ENCODE data around the gene HSPB8.
"Not testable (repeated sequence)": the region's sequence is repeated elsewhere in the genome, so short reads cannot be mapped to it uniquely, and the experiment has no call there.

The HSPB8 gene

DNA sequence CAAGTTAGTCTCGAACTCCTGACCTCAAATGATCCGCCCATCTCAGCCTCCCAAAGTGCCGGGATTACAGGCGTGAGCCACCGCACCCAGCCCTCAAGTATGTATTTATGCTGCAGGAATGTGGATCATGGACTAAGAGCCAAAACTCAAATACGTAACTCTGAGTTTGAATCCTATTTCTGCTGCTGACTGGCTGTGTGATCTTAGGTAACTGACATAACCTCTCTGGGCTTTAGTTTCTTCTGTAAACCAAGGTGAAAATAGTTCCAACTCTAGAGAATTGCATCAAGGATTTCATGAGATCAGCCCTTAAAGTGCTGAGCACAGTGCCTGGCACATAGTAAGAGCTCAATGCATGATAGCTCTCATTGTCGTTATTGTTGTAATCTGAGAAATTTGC, 37.4 kb downstream of the HSPB8 start:
- no peak for DNase-seq (ENCODE audit: low spot score)
- TF ChIP-seq, protein P1, sequence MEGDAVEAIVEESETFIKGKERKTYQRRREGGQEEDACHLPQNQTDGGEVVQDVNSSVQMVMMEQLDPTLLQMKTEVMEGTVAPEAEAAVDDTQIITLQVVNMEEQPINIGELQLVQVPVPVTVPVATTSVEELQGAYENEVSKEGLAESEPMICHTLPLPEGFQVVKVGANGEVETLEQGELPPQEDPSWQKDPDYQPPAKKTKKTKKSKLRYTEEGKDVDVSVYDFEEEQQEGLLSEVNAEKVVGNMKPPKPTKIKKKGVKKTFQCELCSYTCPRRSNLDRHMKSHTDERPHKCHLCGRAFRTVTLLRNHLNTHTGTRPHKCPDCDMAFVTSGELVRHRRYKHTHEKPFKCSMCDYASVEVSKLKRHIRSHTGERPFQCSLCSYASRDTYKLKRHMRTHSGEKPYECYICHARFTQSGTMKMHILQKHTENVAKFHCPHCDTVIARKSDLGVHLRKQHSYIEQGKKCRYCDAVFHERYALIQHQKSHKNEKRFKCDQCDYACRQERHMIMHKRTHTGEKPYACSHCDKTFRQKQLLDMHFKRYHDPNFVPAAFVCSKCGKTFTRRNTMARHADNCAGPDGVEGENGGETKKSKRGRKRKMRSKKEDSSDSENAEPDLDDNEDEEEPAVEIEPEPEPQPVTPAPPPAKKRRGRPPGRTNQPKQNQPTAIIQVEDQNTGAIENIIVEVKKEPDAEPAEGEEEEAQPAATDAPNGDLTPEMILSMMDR (IDR thresholded peaks at IDR 0.05), result no peak
- Histone ChIP-seq H3K4me3 (no peak overlapping the region), H3K27ac (no peak overlapping the region)

DNA sequence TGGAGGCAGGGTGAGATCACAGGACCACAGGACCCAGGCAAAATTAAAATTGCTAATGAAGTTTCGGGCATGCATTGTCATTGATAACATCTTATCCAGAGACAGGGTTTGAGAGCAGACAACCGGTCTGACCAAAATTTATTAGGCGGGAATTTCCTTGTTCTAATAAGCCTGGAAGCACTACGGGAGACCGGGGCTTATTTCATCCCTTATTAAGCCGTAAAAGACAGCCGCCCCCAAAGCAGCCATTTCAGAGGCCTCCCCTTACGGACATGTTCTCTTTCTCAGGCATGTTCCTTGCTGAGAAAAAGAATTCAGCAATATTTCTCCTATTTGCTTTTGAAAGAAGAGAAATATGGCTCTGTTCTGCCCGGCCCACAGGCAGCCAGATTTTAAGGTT, 40.1 kb downstream of the HSPB8 start:
- not testable (repeated sequence) for DNase-seq (ENCODE audit: low spot score); H3K27ac ChIP-seq; H3K4me3 ChIP-seq

DNA sequence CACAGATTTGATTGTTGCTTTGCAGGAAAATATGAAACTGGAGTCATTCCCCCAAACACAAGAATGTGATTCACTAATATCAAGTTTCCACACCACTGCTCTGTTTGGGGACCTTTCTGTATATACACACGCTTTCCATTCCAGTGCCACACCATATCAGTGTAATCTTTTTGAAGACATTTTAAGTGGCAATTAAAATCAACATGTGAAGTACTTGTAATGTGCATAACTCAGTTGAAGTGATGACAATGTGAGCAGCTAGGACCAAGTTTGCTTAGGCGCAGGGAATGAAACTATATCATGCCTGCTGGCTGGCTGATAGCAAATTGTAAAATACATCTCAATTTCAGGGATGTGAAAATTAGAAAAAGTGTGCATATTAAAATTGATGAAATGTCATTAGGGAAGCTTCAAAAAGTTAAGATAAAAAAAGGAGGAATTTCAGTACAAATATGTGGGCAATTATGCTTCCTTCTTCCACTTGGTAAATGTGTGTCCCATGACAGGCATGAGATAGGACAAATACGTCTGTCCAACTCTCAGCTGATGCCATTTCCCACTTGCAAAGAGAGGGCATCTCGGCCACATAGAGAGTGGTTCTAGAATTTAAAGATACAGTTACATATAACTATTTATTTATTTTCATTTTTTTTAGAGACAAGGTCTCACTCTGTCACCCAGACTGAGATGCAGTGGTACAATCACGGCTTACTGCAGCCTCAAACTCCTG, 43.7 kb downstream of the HSPB8 start:
- Histone ChIP-seq H3K4me3 (no peak overlapping the region), H3K27ac (no peak overlapping the region)
- TF ChIP-seq, protein P1 (IDR thresholded peaks at IDR 0.05), result no peak
- DNase-seq (ENCODE audit: low spot score), result no peak

DNA sequence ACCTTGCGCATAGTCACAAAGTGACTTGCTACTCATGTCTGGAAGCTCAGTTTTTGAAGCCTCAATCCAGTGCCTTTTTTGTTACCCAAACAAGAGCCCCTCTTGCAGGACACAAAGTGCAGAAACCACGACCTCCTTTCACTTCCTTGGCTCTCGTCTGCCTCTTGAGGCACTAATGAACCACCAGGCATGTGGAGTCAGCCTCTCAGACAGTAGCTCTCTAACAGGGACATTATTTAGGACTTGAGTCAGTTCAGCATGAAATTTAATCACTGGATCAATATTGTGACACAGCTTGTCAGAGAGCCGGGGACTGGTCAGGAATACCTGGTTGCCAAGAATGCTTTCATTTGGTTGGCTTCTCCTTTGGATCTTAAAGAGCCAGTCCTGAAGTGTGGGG, 46.7 kb downstream of the HSPB8 start:
- no peak for DNase-seq (ENCODE audit: low spot score)
- Histone ChIP-seq H3K4me3 (no peak overlapping the region), H3K27ac (no peak overlapping the region)
- TF ChIP-seq, protein P1 (IDR thresholded peaks at IDR 0.05), result no peak

DNA sequence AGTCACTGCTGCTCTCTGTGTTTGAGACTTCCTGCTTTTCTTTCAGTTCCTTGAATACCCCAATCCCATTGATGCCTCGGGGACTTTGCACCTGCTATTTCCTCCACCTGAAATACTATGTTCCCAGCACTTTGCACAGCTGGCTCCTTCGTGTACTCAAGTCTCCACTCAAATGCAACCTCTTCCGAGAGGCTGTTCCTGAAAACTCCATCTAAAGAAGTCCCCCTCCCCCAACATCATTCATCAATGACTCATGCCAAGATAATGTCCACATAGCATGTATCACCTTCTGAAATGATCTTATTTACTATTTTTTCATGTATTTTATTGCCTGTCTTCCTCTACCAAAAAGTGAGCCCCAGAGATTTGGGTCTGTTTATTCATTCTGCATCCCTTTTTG, 48.6 kb downstream of the HSPB8 start:
- Histone ChIP-seq H3K27ac (no peak overlapping the region), H3K4me3 (no peak overlapping the region)
- DNase-seq (ENCODE audit: low spot score), result no peak
- TF ChIP-seq, protein P1 (IDR thresholded peaks at IDR 0.05), result no peak

DNA sequence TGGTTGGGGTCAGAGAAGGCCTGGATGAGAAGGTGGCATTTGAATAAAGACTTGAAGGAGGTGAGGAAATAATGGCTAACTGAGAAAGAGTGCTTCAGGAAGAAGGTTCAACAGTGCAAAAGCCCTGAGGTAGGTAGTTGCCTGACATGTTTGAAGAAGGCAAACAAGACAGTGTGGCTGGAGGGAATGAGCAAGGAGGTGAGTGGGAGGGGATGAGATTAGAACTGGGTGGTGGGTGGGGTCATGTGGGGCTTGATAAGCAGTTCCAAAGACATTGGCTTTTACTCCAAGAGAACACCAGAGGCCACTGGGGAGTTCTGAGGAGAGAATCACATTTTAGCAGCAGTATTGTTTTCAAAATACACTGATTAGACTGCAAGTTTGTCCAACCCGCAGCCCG, 50.5 kb downstream of the HSPB8 start:
- no peak overlapping the region for H3K27ac ChIP-seq
- DNase-seq (ENCODE audit: low spot score), result no peak
- TF ChIP-seq, protein P1 (IDR thresholded peaks at IDR 0.05), result no peak

DNA sequence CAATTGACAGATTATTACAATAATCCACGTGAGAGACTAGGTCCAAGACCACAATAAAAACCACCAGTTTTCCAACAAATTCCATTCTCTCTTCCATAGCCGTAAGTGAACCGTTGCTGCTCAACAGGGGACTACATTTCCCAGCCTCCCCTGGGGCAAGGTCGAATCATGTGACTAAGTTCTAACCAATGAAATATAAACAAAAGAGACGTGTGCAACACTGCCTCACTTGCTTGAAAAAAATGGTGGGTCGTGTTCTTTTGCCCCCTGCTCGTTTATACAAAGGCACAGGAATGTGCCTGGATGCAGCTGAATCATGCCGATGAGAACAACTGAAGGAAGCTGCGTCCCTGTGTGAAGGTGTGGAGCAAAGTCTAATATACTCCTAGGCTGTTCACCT, 51.1 kb downstream of the HSPB8 start:
- H3K4me3 ChIP-seq, result peak overlapping the region; percentile 12
- TF ChIP-seq, protein P1 (IDR thresholded peaks at IDR 0.05), result no peak
- DNase-seq (ENCODE audit: low spot score), result no peak
- H3K27ac ChIP-seq, result no peak overlapping the region

More for the DNA sequence above, 50.5 kb downstream of the HSPB8 start:
- no peak overlapping the region for H3K4me3 ChIP-seq
